ENCODE data around the gene FAM170B.

FAM170B gene

GRCh38 chr10:49108656-49109055, 25.2 kb downstream of the FAM170B start:
- Histone ChIP-seq H3K4me3 (ENCODE audit: low read length) (no peak overlapping the region), H3K27me3 (replicated peaks; ENCODE audit: control insufficient read depth, insufficient read depth, low read length) (no peaks in the 10 kb centered on the region), H3K36me3 (ENCODE audit: control insufficient read depth, insufficient read depth, low read length, severe bottlenecking) (peaks cover 6% of the 10 kb centered on the region), H3K9ac (ENCODE audit: low read length) (no peak overlapping the region), H3K9me3 (ENCODE audit: control insufficient read depth, low read length) (no peaks in the 10 kb centered on the region), H3K4me1 (ENCODE audit: control insufficient read depth, insufficient read depth, low read length) (peaks cover 41% of the 10 kb centered on the region)
- no peak for DNase-seq (ENCODE audit: low read depth)

- Histone ChIP-seq H3K27me3 (replicated peaks; ENCODE audit: control insufficient read depth, insufficient read depth, low read length) (no peaks in the 10 kb centered on the region), H3K4me1 (ENCODE audit: control insufficient read depth, insufficient read depth, low read length) (peaks cover 36% of the 10 kb centered on the region), H3K4me3 (ENCODE audit: low read length) (no peak overlapping the region), H3K9me3 (ENCODE audit: control insufficient read depth, low read length) (no peaks in the 10 kb centered on the region), H3K9ac (ENCODE audit: low read length) (no peak overlapping the region), H3K36me3 (ENCODE audit: control insufficient read depth, insufficient read depth, low read length, severe bottlenecking) (peaks cover 6% of the 10 kb centered on the region)
- DNase-seq (ENCODE audit: low read depth), result no peak
These were observed 25.9 kb downstream of the FAM170B start for GRCh38 chr10:49107887-49108267.

- peaks cover 31% of the 10 kb centered on the region for H3K4me1 ChIP-seq (ENCODE audit: control insufficient read depth, insufficient read depth, low read length)
- H3K36me3 ChIP-seq (ENCODE audit: control insufficient read depth, insufficient read depth, low read length, severe bottlenecking), result peaks cover 6% of the 10 kb centered on the region
- H3K9me3 ChIP-seq (ENCODE audit: control insufficient read depth, low read length), result no peaks in the 10 kb centered on the region
- H3K9ac ChIP-seq (ENCODE audit: low read length), result no peak overlapping the region
- no peaks in the 10 kb centered on the region for H3K27me3 ChIP-seq (replicated peaks; ENCODE audit: control insufficient read depth, insufficient read depth, low read length)
- H3K4me3 ChIP-seq (ENCODE audit: low read length), result no peak overlapping the region
- no peak for DNase-seq (ENCODE audit: low read depth)
These were observed 26.5 kb downstream of the FAM170B start for GRCh38 chr10:49107111-49107886.

- DNase-seq (ENCODE audit: low read depth), result no peak
- H3K27me3 ChIP-seq (replicated peaks; ENCODE audit: control insufficient read depth, insufficient read depth, low read length), result no peaks in the 10 kb centered on the region
- H3K36me3 ChIP-seq (ENCODE audit: control insufficient read depth, insufficient read depth, low read length, severe bottlenecking), result peaks cover 6% of the 10 kb centered on the region
- no peak overlapping the region for H3K4me3 ChIP-seq (ENCODE audit: low read length)
- H3K9me3 ChIP-seq (ENCODE audit: control insufficient read depth, low read length), result no peaks in the 10 kb centered on the region
- H3K9ac ChIP-seq (ENCODE audit: low read length), result no peak overlapping the region
- peaks cover 23% of the 10 kb centered on the region for H3K4me1 ChIP-seq (ENCODE audit: control insufficient read depth, insufficient read depth, low read length)
These were observed 27.4 kb downstream of the FAM170B start for GRCh38 chr10:49106451-49106850.

GRCh38 chr10:49105076-49105475, 28.7 kb downstream of the FAM170B start:
- H3K9me3 ChIP-seq (ENCODE audit: control insufficient read depth, low read length), result no peaks in the 10 kb centered on the region
- H3K9ac ChIP-seq (ENCODE audit: low read length), result no peak overlapping the region
- H3K27me3 ChIP-seq (replicated peaks; ENCODE audit: control insufficient read depth, insufficient read depth, low read length), result no peaks in the 10 kb centered on the region
- H3K4me3 ChIP-seq (ENCODE audit: low read length), result no peak overlapping the region
- H3K36me3 ChIP-seq (ENCODE audit: control insufficient read depth, insufficient read depth, low read length, severe bottlenecking), result peaks cover 6% of the 10 kb centered on the region
- no peak for DNase-seq (ENCODE audit: low read depth)
- H3K4me1 ChIP-seq (ENCODE audit: control insufficient read depth, insufficient read depth, low read length), result peaks cover 15% of the 10 kb centered on the region

- no peaks in the 10 kb centered on the region for H3K27me3 ChIP-seq (replicated peaks; ENCODE audit: control insufficient read depth, insufficient read depth, low read length)
These were observed 29.5 kb downstream of the FAM170B start for GRCh38 chr10:49104323-49104722.

GRCh38 chr10:49103761-49104160, 30.1 kb downstream of the FAM170B start:
- DNase-seq (ENCODE audit: low read depth), result no peak
- Histone ChIP-seq H3K9me3 (ENCODE audit: control insufficient read depth, low read length) (no peaks in the 10 kb centered on the region), H3K27me3 (replicated peaks; ENCODE audit: control insufficient read depth, insufficient read depth, low read length) (no peaks in the 10 kb centered on the region), H3K36me3 (ENCODE audit: control insufficient read depth, insufficient read depth, low read length, severe bottlenecking) (peaks cover 8% of the 10 kb centered on the region), H3K4me1 (ENCODE audit: control insufficient read depth, insufficient read depth, low read length) (peaks cover 14% of the 10 kb centered on the region), H3K4me3 (ENCODE audit: low read length) (no peak overlapping the region), H3K9ac (ENCODE audit: low read length) (no peak overlapping the region)

More at GRCh38 chr10:49104323-49104722, 29.5 kb downstream of the FAM170B start:
- peaks cover 14% of the 10 kb centered on the region for H3K4me1 ChIP-seq (ENCODE audit: control insufficient read depth, insufficient read depth, low read length)
- no peak for DNase-seq (ENCODE audit: low read depth)
- no peaks in the 10 kb centered on the region for H3K9me3 ChIP-seq (ENCODE audit: control insufficient read depth, low read length)
- no peak overlapping the region for H3K4me3 ChIP-seq (ENCODE audit: low read length)
- no peak overlapping the region for H3K9ac ChIP-seq (ENCODE audit: low read length)
- peaks cover 6% of the 10 kb centered on the region for H3K36me3 ChIP-seq (ENCODE audit: control insufficient read depth, insufficient read depth, low read length, severe bottlenecking)

- peaks cover 13% of the 10 kb centered on the region for H3K4me1 ChIP-seq (ENCODE audit: control insufficient read depth, insufficient read depth, low read length)
- H3K9ac ChIP-seq (ENCODE audit: low read length), result no peak overlapping the region
- no peaks in the 10 kb centered on the region for H3K27me3 ChIP-seq (replicated peaks; ENCODE audit: control insufficient read depth, insufficient read depth, low read length)
- no peak for DNase-seq (ENCODE audit: low read depth)
- peaks cover 13% of the 10 kb centered on the region for H3K36me3 ChIP-seq (ENCODE audit: control insufficient read depth, insufficient read depth, low read length, severe bottlenecking)
- H3K9me3 ChIP-seq (ENCODE audit: control insufficient read depth, low read length), result no peaks in the 10 kb centered on the region
- no peak overlapping the region for H3K4me3 ChIP-seq (ENCODE audit: low read length)
These were observed 34.8 kb downstream of the FAM170B start for GRCh38 chr10:49099046-49099445.

GRCh38 chr10:49096890-49097445, 36.9 kb downstream of the FAM170B start:
- DNase-seq (ENCODE audit: low read depth), result no peak
- Histone ChIP-seq H3K4me3 (ENCODE audit: low read length) (no peak overlapping the region), H3K4me1 (ENCODE audit: control insufficient read depth, insufficient read depth, low read length) (peaks cover 13% of the 10 kb centered on the region), H3K9ac (ENCODE audit: low read length) (no peak overlapping the region), H3K9me3 (ENCODE audit: control insufficient read depth, low read length) (no peaks in the 10 kb centered on the region), H3K27me3 (replicated peaks; ENCODE audit: control insufficient read depth, insufficient read depth, low read length) (no peaks in the 10 kb centered on the region), H3K36me3 (ENCODE audit: control insufficient read depth, insufficient read depth, low read length, severe bottlenecking) (peaks cover 13% of the 10 kb centered on the region)

- Histone ChIP-seq H3K4me1 (ENCODE audit: control insufficient read depth, insufficient read depth, low read length) (peaks cover 27% of the 10 kb centered on the region), H3K9ac (ENCODE audit: low read length) (no peak overlapping the region), H3K4me3 (ENCODE audit: low read length) (no peak overlapping the region), H3K9me3 (ENCODE audit: control insufficient read depth, low read length) (no peaks in the 10 kb centered on the region), H3K27me3 (replicated peaks; ENCODE audit: control insufficient read depth, insufficient read depth, low read length) (no peaks in the 10 kb centered on the region), H3K36me3 (ENCODE audit: control insufficient read depth, insufficient read depth, low read length, severe bottlenecking) (peaks cover 13% of the 10 kb centered on the region)
- DNase-seq (ENCODE audit: low read depth), result no peak
These were observed 39.2 kb downstream of the FAM170B start for GRCh38 chr10:49094646-49095045.

- H3K9ac ChIP-seq (ENCODE audit: low read length), result no peak overlapping the region
- H3K36me3 ChIP-seq (ENCODE audit: control insufficient read depth, insufficient read depth, low read length, severe bottlenecking), result peaks cover 13% of the 10 kb centered on the region
- DNase-seq (ENCODE audit: low read depth), result no peak
- no peaks in the 10 kb centered on the region for H3K27me3 ChIP-seq (replicated peaks; ENCODE audit: control insufficient read depth, insufficient read depth, low read length)
- peaks cover 31% of the 10 kb centered on the region for H3K4me1 ChIP-seq (ENCODE audit: control insufficient read depth, insufficient read depth, low read length)
- no peak overlapping the region for H3K4me3 ChIP-seq (ENCODE audit: low read length)
- H3K9me3 ChIP-seq (ENCODE audit: control insufficient read depth, low read length), result no peaks in the 10 kb centered on the region
These were observed 39.9 kb downstream of the FAM170B start for GRCh38 chr10:49093922-49094321.
